Thoracic aorta (tissue), 2 donors: ENCODE data around the gene MRPL54. TPM values are rescaled to one million over a fixed set of nuclear protein-coding genes. Genes with fewer than 3 reads are reported as not detected.

Experiments
- ATAC-seq: fragments of 150-250 bp; one replicate; pipeline ENCODE4 v1.8.0; 2017; ENCODE audit warnings: low read depth; ENCODE audit not compliant: insufficient number of reproducible peaks, low FRiP score
- DNase-seq: peaks from one replicate; pipeline ENCODE4 v3.0.0-alpha.2; 2020; ENCODE audit warnings: low spot score
- H3K27ac ChIP-seq, 2 donors: fragments of 200-600 bp; sonication (generic); 1 replicate in 1 of 2; 2 replicates in 1 of 2; pipeline ENCODE4 v1.5.1; 2016; ENCODE audit warnings: mild to moderate bottlenecking in 2 of 2, moderate library complexity in 2 of 2
- H3K27me3 ChIP-seq: fragments of 200-600 bp; sonication (generic); replicated peaks from 2 replicates; pipeline ENCODE4 v1.6.0; 2016; ENCODE audit warnings: mild to moderate bottlenecking; ENCODE audit not compliant: insufficient read depth
- H3K36me3 ChIP-seq: fragments of 200-600 bp; sonication (generic); one replicate; pipeline ENCODE4 v1.5.1; 2016
- H3K4me1 ChIP-seq, 2 donors: fragments of 200-600 bp; sonication (generic); 1 replicate in 1 of 2; 2 replicates in 1 of 2; pipeline versions ENCODE4 v1.5.1 to v1.6.0; 2016; ENCODE audit warnings: low read depth in 2 of 2, mild to moderate bottlenecking in 1 of 2; ENCODE audit not compliant: control insufficient read depth in 1 of 2
- H3K4me3 ChIP-seq: fragments of 200-600 bp; sonication (generic); 2 replicates; pipeline ENCODE4 v1.5.1; 2016; ENCODE audit warnings: mild to moderate bottlenecking
- H3K9me3 ChIP-seq: fragments of 200-600 bp; sonication (generic); 2 replicates; pipeline ENCODE4 v1.5.1; 2016
- total RNA-seq, 2 donors: library from RNA; depleted of rRNA; stranded (reverse); fragments of >200 nt; gene quantifications; one replicate each; pipeline versions ENCODE4 v1.1.0 to v1.2.3, GENCODE V29; 2016
- TF ChIP-seq, protein P1 (sequence below): fragments of 200-600 bp; sonication (generic); IDR thresholded peaks from one replicate; pipeline ENCODE4 v1.5.1; 2019; ENCODE audit warnings: antibody characterized with exemption

Gene MRPL54
- total RNA-seq, 2 donors from 2014 or later: 32.4 to 56.9 TPM

DNA sequence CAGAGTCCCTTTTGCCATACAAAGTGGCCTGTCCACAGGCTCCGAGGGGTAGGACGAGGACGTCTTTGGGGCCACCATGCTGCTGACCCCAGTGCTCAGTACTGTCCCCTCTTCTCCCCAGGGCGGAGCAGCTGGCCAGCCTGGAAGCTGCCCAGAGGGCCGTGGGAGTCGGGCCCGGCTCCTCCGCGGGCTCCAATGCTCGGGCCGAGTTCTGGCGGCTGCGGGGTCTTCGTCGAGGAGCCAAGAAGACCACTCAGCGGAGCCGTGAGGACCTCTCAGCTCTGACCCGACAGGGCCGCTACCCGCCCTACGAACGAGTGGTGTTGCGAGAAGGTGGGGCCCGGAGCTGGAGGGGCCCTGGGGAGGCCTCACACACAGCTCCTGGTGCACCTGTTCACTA is 22.1 kb upstream of the MRPL54 start:
- no peaks in the 10 kb centered on the region for H3K36me3 ChIP-seq
- H3K9me3 ChIP-seq: no peaks in the 10 kb centered on the region
- TF ChIP-seq, protein P1, sequence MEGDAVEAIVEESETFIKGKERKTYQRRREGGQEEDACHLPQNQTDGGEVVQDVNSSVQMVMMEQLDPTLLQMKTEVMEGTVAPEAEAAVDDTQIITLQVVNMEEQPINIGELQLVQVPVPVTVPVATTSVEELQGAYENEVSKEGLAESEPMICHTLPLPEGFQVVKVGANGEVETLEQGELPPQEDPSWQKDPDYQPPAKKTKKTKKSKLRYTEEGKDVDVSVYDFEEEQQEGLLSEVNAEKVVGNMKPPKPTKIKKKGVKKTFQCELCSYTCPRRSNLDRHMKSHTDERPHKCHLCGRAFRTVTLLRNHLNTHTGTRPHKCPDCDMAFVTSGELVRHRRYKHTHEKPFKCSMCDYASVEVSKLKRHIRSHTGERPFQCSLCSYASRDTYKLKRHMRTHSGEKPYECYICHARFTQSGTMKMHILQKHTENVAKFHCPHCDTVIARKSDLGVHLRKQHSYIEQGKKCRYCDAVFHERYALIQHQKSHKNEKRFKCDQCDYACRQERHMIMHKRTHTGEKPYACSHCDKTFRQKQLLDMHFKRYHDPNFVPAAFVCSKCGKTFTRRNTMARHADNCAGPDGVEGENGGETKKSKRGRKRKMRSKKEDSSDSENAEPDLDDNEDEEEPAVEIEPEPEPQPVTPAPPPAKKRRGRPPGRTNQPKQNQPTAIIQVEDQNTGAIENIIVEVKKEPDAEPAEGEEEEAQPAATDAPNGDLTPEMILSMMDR: no peak
- ATAC-seq (no peak), DNase-seq (no peak)
- H3K4me1 ChIP-seq: no peaks in the 10 kb centered on the region
- no peak overlapping the region for H3K4me3 ChIP-seq
- H3K27ac ChIP-seq: no peak overlapping the region
- no peaks in the 10 kb centered on the region for H3K27me3 ChIP-seq

- TF ChIP-seq, protein P1: no peak
- no peaks in the 10 kb centered on the region for H3K27me3 ChIP-seq
- ATAC-seq: no peak
- no peak overlapping the region for H3K4me3 ChIP-seq
- H3K36me3 ChIP-seq: no peaks in the 10 kb centered on the region
- H3K27ac ChIP-seq: no peak overlapping the region
- H3K9me3 ChIP-seq: no peaks in the 10 kb centered on the region
- no peak for DNase-seq
- no peaks in the 10 kb centered on the region for H3K4me1 ChIP-seq
These were observed 19.0 kb upstream of the MRPL54 start for GRCh38 chr19:3743486-3743885.

DNA sequence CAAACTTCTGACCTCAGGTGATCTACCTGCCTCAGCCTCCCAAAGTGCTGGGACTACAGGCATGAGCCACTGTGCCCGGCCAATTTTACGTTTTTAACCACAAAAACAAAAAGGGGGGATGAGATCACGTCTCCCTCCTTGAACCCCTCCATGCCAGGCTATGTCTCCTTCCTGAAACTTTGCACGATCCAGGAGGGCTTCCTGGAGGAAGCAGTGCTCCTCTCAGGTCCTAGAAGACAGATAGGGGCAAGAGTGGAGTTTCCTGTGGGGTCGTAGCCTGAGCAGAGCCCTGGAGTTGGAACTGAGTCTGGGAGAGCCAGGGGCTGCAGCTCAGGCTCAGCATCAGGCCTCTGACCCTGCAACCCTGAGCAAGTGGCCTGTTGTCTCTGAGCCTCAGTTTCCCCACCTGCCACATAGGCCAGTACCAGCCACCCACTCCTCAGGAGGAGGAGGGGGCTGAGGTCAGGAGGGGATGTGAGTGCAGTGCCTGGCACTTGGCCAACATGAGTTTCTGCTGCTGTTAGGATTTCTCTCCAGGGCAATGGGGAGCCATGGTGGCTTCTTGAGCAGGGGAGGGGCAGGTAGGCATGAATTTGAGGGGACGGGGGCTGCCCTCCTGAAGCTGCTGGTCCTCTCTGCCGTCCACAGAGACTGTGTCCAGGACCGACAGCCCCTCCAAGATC is 17.0 kb upstream of the MRPL54 start:
- peaks cover 5% of the 10 kb centered on the region for H3K36me3 ChIP-seq
- H3K27ac ChIP-seq: no peak overlapping the region
- TF ChIP-seq, protein P1: no peak
- no peaks in the 10 kb centered on the region for H3K9me3 ChIP-seq
- no peak for DNase-seq
- no peak overlapping the region for H3K4me3 ChIP-seq
- ATAC-seq: no peak
- H3K4me1 ChIP-seq: no peaks in the 10 kb centered on the region
- H3K27me3 ChIP-seq: no peaks in the 10 kb centered on the region

DNA sequence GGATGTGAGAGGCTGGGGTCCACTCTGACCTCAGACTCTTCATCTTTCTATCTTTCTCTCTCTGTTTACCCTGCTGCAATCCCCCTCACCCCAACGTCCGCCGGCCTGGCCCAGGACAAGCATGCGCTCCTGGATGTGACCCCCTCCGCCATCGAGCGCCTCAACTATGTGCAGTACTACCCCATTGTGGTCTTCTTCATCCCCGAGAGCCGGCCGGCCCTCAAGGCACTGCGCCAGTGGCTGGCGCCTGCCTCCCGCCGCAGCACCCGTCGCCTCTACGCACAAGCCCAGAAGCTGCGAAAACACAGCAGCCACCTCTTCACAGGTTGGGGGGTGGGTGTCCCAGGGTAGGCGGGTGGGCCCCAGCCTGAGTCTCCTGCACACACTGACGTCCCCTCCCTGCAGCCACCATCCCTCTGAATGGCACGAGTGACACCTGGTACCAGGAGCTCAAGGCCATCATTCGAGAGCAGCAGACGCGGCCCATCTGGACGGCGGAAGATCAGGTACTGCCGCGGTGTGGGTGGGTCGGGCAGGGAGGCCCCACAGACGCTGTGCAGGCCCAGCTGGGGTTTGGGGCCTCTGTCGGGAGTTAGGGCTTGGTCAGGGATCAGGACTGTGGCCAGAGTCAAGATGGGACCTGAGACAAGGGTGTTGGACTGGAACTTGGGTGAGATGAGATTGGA is 16.0 kb upstream of the MRPL54 start:
- Histone ChIP-seq H3K4me1 (no peaks in the 10 kb centered on the region), H3K4me3 (no peak overlapping the region), H3K27me3 (no peaks in the 10 kb centered on the region), H3K27ac (no peak overlapping the region), H3K36me3 (peaks cover 7% of the 10 kb centered on the region), H3K9me3 (no peaks in the 10 kb centered on the region)
- ATAC-seq (no peak), DNase-seq (no peak)
- TF ChIP-seq, protein P1: no peak

GRCh38 chr19:3748965-3749364 is 13.5 kb upstream of the MRPL54 start:
- H3K4me1 ChIP-seq: no peaks in the 10 kb centered on the region
- no peak overlapping the region for H3K27ac ChIP-seq
- TF ChIP-seq, protein P1: no peak
- peaks cover 17% of the 10 kb centered on the region for H3K36me3 ChIP-seq
- ATAC-seq (no peak), DNase-seq (no peak)
- no peak overlapping the region for H3K4me3 ChIP-seq
- H3K9me3 ChIP-seq: no peaks in the 10 kb centered on the region
- H3K27me3 ChIP-seq: no peaks in the 10 kb centered on the region
